Hypothalamus (tissue), 51 donors: ENCODE data around the gene APOL2.
"Not testable (repeated sequence)": the region's sequence is repeated elsewhere in the genome, so short reads cannot be mapped to it uniquely, and the experiment has no call there.

Experiments
- DNase-seq, 51 donors: peaks; one replicate each; lab custom pipeline; 2025; lab: John Stamatoyannopoulos, UW

APOL2 gene

GRCh38 chr22:36239401-36240171, at the start of gene APOL2:
TSS of gene APOL2 (minus strand) at chr22:36239527. CDS start at chr22:36233162, 6,365 bp downstream.
- DNase-seq = peak in 49 of 51 donors; percentile 26 to 90 (median 76)

GRCh38 chr22:36288571-36289405, 49.5 kb upstream of the APOL2 start:
- no peak for DNase-seq

- no peak for DNase-seq
Observed at GRCh38 chr22:36287881-36288515, 48.7 kb upstream of the APOL2 start.

GRCh38 chr22:36286096-36286957, 47.0 kb upstream of the APOL2 start:
- DNase-seq = peak in 49 of 51 donors; percentile 8 to 84 (median 51)

- no peak for DNase-seq
Observed at GRCh38 chr22:36285545-36285944, 46.2 kb upstream of the APOL2 start.

- DNase-seq = no peak
Observed at GRCh38 chr22:36285017-36285416, 45.7 kb upstream of the APOL2 start.

- no peak for DNase-seq
Observed at GRCh38 chr22:36284171-36284571, 44.8 kb upstream of the APOL2 start.

- DNase-seq = no peak
Observed at GRCh38 chr22:36282328-36282831, 43.1 kb upstream of the APOL2 start.

- DNase-seq = no peak
Observed at GRCh38 chr22:36281781-36282327, 42.5 kb upstream of the APOL2 start.

- DNase-seq = no peak
Observed at GRCh38 chr22:36280379-36280778, 41.1 kb upstream of the APOL2 start.

- DNase-seq = no peak
Observed at GRCh38 chr22:36279219-36279666, 39.9 kb upstream of the APOL2 start.

- peak in 28 of 51 donors; percentile 8 to 60 (median 29) for DNase-seq
Observed at GRCh38 chr22:36277482-36278291, 38.4 kb upstream of the APOL2 start.

- no peak for DNase-seq
Observed at GRCh38 chr22:36274531-36274930, 35.2 kb upstream of the APOL2 start.

GRCh38 chr22:36271951-36272350, 32.6 kb upstream of the APOL2 start:
- not testable (repeated sequence) for DNase-seq

- DNase-seq = not testable (repeated sequence)
Observed at GRCh38 chr22:36271231-36271630, 31.9 kb upstream of the APOL2 start.

- DNase-seq = no peak
Observed at GRCh38 chr22:36267896-36268485, 28.7 kb upstream of the APOL2 start.

GRCh38 chr22:36267058-36267457, 27.7 kb upstream of the APOL2 start:
- DNase-seq = no peak
